GM18520 (cell line): Measurements from ENCODE around the gene ADIPOQ.
"Not testable (repeated sequence)": the region's sequence is repeated elsewhere in the genome, so short reads cannot be mapped to it uniquely, and the experiment has no call there.

Experiments
- ATAC-seq: cut with Tn5 transposase; IDR thresholded peaks from one replicate; pipeline ENCODE4 v1.9.1; 2021; ENCODE audit not compliant: unreplicated experiment

Gene ADIPOQ

GRCh38 chr3:186826410-186826975 lies 16.0 kb upstream of the ADIPOQ start:
- no peak for ATAC-seq

- peak; percentile 78 for ATAC-seq
Measured at GRCh38 chr3:186826976-186827857, 15.3 kb upstream of the ADIPOQ start.

GRCh38 chr3:186828340-186828739 lies 14.2 kb upstream of the ADIPOQ start:
- no peak for ATAC-seq

DNA sequence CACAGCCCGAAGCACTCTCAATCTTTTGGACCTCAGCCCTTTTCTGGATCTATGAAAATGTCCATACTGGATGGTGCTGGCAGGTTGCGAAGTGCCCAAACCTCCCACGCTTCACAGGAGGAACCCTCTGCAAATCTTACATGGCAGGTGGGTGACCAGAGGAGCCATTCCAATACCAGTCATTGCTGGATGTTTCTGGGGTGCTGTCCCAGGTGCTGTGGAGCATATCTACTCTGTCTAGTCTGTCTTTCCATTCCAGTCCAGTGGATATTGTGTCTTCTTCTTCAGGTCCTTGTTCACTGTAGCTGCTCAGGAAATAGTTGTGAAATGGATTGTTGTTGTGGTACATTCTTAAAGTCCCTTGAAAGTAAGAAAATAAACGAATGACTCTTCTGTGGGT lies 10.7 kb upstream of the ADIPOQ start:
- no peak for ATAC-seq

DNA sequence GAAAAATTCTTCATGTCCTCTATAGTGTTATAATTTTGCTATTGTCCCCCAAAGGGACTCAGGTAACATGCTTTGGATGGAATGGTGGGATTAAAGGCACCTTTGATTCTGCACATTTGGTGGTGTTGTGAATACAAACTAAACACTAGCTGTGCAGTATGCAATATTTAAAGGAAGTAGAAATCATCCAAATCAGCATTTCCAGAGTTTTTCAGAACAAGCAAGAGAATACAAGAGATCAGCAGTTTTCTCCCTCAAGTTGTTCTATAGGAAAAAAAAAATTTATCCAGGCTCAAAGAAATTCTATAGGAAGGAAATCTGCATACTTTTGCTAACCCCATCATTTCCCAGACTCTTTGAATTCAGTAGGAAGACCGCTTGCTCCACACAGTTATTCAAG lies 10.2 kb upstream of the ADIPOQ start:
- no peak for ATAC-seq

DNA sequence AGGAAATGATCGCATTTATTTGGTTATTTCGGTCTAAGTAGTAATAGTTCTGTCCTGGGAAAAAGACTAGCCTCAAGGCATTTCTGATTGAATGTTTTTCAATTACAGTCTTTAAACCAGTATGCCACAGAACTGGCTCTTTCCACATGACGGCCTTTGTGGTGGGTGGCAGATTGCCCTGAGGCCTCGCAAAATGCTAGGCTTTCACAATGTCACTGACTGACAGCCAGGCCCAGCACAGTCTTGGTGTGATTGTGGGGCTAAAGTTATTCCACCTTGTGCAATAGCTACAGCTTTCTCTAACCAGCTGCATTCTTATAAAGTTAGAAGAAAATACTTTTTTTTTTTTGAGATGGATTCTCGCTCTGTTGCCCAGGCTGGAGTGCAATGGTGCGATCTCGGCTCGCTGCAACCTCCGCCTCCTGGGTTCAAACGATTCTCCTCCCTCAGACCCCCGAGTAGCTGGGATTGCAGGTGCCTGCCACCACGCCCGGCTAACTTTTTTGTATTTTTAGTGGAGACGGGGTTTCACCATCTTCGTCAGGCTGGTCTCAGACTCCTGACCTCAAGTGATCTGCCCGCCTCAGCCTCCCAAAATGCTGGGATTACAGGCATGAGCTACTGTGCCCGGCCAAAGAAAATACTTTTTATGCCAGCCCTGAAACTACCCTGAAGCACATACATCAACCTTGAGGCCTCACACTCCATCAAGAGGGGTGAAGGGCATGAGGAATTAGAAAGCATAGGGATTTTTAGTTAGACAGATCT lies 2.5 kb upstream of the ADIPOQ start:
- ATAC-seq, result no peak

- ATAC-seq, result no peak
Measured at GRCh38 chr3:186841620-186842019, 890 bp upstream of the ADIPOQ start.

- no peak for ATAC-seq
Measured at GRCh38 chr3:186843039-186843432, 526 bp downstream of the ADIPOQ start.

DNA sequence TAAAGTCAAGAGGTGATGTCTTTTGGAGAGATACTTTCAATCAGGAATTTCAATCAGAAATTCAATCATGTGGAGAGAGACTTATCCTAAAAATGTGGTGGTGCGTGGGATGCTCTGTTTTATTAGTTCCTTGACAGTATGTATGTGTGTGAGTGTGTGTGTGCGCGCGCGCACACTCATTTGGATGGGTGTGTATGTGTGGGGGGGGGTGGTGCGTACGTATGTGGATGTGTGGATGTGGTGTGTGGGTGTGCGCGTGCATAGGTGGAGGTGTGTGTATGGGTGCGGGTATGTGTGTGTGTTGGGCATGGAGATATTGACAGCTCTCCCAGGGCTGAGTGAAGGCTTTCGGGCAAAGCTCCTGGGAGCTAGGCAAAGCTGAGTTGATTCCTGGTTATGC lies 2.4 kb downstream of the ADIPOQ start:
- ATAC-seq, result no peak

GRCh38 chr3:186845756-186846155 lies 3.2 kb downstream of the ADIPOQ start:
- no peak for ATAC-seq

GRCh38 chr3:186847437-186847836 lies 4.9 kb downstream of the ADIPOQ start:
- no peak for ATAC-seq

GRCh38 chr3:186849374-186849975 lies 7.0 kb downstream of the ADIPOQ start:
- ATAC-seq, result peak; percentile 56

DNA sequence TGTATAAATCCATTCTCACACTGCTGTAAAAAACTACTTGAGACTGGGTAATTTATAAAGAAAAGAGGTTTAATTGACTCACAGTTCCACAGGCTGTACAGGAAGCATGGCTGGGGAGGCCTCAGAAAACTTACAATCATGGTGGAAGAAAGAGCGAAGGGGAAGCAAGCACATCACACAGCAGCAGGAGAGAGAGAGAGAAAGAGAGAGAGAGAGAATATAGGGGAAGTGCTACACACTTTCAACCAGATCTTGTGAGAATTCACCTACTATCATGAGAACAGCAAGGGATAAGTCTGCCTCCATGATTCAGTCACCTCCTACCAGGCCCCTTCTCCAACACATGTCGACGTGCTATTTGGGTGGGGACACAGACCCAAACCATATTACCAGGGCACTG lies 9.3 kb downstream of the ADIPOQ start:
- ATAC-seq, result not testable (repeated sequence)

DNA sequence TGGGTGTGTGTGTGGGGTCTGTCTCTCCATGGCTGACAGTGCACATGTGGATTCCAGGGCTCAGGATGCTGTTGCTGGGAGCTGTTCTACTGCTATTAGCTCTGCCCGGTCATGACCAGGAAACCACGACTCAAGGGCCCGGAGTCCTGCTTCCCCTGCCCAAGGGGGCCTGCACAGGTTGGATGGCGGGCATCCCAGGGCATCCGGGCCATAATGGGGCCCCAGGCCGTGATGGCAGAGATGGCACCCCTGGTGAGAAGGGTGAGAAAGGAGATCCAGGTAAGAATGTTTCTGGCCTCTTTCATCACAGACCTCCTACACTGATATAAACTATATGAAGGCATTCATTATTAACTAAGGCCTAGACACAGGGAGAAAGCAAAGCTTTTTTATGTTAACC lies 10.5 kb downstream of the ADIPOQ start:
- ATAC-seq, result no peak

DNA sequence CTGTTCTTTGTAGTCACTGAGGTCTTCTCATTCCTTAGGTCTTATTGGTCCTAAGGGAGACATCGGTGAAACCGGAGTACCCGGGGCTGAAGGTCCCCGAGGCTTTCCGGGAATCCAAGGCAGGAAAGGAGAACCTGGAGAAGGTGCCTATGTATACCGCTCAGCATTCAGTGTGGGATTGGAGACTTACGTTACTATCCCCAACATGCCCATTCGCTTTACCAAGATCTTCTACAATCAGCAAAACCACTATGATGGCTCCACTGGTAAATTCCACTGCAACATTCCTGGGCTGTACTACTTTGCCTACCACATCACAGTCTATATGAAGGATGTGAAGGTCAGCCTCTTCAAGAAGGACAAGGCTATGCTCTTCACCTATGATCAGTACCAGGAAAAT lies 11.6 kb downstream of the ADIPOQ start:
- no peak for ATAC-seq

DNA sequence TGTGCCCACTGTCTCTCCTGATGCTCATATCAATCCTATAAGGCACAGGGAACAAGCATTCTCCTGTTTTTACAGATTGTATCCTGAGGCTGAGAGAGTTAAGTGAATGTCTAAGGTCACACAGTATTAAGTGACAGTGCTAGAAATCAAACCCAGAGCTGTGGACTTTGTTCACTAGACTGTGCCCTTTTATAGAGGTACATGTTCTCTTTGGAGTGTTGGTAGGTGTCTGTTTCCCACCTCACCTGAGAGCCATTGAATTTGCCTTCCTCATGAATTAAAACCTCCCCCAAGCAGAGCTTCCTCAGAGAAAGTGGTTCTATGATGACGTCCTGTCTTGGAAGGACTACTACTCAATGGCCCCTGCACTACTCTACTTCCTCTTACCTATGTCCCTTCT lies 12.4 kb downstream of the ADIPOQ start:
- no peak for ATAC-seq

DNA sequence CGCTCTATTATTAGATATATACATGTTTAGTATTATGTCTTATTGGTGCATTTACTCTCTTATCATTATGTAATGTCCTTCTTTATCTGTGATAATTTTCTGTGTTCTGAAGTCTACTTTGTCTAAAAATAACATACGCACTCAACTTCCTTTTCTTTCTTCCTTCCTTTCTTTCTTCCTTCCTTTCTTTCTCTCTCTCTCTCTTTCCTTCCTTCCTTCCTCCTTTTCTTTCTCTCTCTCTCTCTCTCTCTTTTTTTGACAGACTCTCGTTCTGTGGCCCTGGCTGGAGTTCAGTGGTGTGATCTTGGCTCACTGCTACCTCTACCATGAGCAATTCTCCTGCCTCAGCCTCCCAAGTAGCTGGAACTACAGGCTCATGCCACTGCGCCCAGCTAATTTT lies 15.2 kb downstream of the ADIPOQ start:
- no peak for ATAC-seq

DNA sequence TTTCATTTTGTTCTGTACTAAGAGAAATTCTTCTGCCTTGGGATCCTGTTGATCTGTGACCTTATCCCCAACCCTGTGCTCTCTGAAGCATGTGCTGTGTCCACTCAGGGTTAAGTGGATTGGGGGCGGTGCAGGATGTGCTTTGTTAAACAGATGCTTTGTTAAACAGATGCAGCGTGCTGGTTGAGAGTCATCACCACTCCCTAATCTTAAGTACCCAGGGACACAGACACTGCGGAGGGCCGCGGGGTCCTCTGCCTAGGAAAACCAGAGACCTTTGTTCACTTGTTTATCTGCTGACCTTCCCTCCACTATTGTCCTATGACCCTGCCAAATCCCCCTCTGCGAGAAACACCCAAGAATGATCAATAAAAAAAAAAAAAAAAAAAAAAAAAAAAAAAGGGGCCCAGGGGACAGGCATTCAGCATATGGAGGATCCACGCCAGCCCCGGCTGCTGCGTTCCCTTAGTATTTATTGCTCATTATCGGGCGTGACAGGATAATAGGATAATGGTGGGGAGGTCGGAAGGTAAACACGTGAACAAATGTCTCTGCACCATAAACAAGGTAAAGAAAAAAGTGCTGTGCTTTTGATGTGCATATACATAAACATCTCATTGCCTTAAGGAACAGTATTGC lies 22.8 kb downstream of the ADIPOQ start:
- not testable (repeated sequence) for ATAC-seq

GRCh38 chr3:186866095-186866494 lies 23.6 kb downstream of the ADIPOQ start:
- ATAC-seq, result not testable (repeated sequence)

GRCh38 chr3:186869253-186870100 lies 27.0 kb downstream of the ADIPOQ start:
- ATAC-seq, result no peak
